CD4-positive, alpha-beta T cell treated with Interleukin-15 for 1 hour (primary cell): ENCODE measurements around the gene CDYL.

Source experiments
- DNase-seq: peaks from one replicate; pipeline ENCODE4 v3.0.0-alpha.2; 2020

Gene CDYL

DNA sequence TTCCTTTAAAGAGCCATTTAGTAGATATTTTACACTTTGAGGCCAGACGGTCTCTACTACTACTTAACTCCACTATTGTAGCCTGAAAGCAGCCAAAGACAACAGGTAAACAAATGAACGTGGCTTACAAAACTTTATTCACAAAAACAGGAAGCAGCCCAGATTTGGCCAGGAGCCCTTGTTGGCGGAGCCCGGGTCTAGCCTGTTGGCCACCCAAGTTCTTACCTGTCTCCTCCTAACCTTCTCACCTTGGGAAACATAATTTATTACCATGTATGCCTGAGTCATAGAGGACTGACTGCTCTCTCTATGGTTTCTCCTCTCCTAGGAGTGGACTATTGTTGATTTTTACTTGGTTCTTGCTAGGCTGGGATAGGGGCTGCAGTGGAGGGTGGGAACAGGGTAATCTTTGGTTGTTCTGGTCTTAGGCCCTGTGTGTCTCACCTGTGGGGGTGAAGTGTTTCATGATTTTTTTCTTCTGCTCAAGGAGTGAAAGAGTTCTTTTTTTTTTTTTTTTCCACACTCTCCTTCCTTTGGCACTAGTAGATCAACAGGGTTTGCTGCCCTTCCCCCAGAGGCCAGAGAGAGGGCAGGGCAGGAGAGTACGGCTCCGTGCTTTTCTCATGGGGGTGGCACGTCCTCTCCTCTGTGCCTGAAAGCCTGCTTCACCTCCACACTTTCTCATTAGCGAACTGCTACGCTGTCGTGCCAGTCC, 137.7 kb downstream of the CDYL start:
- DNase-seq, result no peak

DNA sequence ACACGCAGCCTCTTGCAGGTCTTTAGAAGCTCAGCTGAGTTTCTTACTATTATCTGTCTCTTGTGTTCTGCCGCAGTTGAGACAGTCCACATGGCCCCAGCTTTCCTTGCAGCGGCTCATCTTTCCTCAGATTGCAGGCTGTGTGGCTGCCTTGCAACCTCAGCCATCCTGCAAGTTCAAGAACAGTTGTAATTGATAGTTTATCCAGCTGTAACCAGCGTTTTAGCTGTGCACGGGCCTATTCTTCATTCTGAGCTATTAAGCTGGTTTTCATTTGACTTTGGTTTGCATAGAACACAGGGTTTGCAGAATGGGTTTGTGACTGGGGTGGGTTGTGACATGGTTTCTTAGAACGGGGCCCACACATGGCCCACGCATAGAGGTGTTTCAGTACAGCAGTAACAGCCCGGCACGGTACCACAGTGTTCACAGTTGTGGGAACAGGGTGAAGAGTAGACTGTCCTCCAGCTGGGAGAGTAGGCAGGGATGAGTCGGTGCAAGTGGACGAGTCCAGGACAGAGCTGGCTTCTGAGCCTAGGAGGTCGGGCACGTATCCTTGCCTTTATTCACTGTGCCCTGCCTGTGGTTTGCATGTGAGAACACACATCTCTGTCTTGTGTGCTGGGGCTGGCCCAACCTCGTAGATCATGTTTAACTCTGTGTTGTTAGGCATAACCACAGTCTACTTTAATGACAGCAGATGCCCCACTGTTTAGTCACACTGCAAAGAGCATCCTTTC, 138.4 kb downstream of the CDYL start:
- DNase-seq, result no peak

- DNase-seq, result no peak
These were observed 140.9 kb downstream of the CDYL start for GRCh38 chr6:4916954-4917561.

- DNase-seq, result no peak
These were observed 144.8 kb downstream of the CDYL start for GRCh38 chr6:4920914-4921410.

GRCh38 chr6:4922488-4923037, 146.4 kb downstream of the CDYL start:
- no peak for DNase-seq

DNA sequence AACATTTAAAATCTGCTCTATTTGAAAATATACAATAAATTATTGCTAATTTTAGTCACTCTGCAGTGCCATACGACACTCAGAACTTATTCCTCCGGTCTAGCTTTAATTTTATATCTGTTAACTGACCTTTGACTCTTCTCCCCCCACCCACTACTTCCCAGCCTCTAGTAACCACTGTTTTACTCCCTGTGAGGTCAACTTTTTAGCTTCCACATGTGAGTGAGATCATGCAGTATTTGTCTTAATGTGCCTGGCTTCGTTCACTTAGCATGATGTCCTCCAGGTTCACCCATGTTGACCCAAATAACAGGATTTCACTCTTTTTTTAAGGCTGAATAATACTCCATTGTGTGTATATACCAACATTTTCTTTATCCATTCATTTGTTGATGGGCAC, 146.9 kb downstream of the CDYL start:
- DNase-seq, result no peak

DNA sequence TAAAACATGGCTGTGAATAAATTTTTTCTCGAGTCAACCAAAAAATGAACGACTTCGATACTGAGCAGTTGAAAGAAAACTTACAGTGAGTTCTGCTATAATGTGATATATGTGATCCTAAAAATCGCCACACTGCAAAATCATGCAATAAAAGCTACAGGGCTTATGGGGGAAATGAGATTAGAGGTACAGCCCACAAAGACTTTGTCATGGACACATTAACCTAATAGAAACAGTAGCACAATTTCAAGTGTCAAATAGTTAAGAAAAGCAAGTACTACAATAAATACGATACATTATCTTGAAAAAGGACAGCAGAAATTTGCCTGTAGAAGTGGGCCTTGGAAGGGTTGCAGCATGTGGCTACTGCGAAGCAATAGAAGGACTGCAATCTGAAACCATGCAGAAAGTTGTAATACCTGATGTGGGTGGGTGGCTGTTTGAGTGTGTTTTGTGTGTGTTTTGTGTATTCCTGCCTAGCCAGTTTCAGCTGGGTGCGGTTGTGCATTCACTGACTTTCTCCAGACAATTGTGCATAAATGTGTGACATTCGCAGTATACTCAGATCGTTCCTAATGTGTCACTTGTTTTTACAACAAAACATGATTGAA, 148.6 kb downstream of the CDYL start:
- no peak for DNase-seq

DNA sequence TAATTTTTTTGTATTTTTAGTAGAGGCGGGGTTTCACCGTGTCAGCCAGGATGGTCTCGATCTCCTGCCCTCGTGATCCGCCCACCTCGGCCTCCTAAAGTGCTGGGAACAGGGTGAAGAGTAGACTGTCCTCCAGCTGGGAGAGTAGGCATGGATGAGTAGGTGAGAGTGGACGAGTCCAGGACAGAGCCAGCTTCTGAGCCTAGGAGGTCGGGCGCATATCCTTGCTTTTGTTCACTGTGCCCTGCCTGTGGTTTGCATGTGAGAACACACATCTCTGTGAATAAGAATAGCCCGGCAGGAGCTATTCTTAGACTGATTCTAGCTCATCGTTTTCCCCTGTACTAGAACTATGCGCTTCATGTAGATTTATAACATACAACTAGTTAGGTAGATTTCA, 149.4 kb downstream of the CDYL start:
- no peak for DNase-seq

GRCh38 chr6:4928426-4928825, 152.2 kb downstream of the CDYL start:
- DNase-seq, result no peak

DNA sequence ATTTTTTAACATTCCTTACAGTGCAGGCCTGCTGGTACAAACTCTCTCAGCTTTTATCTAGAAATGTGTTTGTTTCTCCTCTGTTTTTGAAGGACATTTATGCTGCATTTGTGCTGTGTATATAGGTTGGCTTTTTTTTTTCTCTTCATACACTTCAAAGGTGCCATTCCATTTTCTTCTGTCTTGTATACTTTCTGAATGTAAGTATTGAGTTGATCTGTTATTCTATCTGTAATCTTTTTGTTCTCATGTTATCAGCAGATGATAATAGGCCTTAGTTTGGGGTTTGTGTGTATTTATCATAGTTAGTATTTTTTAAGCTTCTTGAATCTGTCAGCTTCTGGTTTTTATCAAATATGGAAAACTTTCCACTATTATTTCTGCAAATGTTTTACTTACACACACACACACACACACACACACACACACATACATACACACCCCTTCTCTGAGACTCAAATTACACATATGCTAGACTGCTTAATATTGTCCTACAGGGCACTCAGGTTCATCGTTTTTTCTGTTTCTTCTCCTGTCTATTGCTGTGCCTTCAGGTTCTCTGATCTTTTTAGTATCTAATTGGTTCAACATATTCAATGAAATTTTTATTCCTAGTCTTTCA, 153.0 kb downstream of the CDYL start:
- DNase-seq, result no peak

- DNase-seq, result no peak
These were observed 154.0 kb downstream of the CDYL start for GRCh38 chr6:4930025-4930691.

DNA sequence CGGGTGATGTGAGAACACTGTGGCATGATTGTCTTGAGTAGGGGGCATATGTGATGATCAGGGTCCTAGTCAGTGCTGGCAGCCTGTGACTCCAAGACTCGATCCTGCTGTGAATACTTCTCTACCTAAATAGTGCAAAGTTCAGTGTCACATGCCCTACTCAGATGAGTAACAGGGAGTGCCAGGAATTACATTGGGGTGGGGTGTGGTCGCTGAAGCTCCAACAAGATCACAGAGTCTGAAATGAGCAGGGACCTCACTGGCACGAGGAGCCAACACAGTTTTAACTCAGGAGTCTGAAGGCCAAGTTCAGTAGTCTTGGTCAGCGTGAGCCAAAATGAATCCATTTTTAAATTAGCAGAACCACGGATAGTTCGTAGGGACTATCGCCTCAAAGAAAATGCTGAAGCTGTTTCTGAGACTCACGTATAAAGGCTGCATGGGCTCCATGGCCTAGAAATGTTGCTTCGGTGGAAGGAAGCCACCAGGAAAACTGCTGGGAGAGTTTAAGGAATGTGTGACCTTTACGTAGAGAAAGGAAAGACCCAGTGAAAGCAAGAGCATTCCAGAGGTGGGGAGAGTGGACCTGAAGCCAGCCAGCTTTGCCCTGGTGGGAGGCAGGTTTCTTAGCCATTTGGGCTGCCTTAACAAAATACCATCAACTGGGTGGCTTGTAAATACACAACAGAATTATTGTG, 155.5 kb downstream of the CDYL start:
- DNase-seq, result no peak

GRCh38 chr6:4932228-4932903, 156.2 kb downstream of the CDYL start:
- DNase-seq, result no peak

DNA sequence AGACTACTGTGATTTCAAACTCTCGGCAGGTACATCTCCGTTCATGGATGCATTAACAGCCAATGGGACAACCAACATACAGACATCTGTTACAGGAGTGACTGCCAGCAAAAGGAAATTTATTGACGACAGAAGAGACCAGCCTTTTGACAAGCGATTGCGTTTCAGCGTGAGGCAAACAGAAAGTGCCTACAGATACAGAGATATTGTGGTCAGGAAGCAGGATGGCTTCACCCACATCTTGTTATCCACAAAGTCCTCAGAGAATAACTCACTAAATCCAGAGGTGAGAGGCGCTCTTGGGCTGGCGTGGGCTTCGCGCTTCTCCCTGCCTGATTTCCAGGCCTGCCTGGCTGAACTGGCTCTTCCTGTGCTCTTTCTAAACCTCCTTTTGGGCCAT, 159.3 kb downstream of the CDYL start:
- DNase-seq, result no peak

GRCh38 chr6:4935975-4936680, 159.9 kb downstream of the CDYL start:
- DNase-seq, result no peak

GRCh38 chr6:4936681-4937041, 160.5 kb downstream of the CDYL start:
- no peak for DNase-seq

DNA sequence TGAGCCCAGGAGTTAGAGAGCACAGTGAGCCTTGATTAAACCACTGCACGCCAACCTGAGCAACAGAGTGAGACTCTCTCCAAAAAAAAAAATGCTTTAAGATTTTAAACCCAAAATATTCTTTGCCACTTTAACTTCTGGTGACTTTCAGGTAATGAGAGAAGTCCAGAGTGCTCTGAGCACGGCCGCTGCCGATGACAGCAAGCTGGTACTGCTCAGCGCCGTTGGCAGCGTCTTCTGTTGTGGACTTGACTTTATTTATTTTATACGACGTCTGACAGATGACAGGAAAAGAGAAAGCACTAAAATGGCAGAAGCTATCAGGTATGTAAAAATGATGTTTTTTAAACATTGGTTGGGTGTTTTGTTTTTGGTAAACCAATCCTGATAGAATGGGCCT, 161.2 kb downstream of the CDYL start:
- DNase-seq, result no peak

- no peak for DNase-seq
These were observed 163.0 kb downstream of the CDYL start for GRCh38 chr6:4939241-4939640.

- no peak for DNase-seq
These were observed 164.2 kb downstream of the CDYL start for GRCh38 chr6:4940416-4940815.
